Fibroblast of pulmonary artery (primary cell): ENCODE measurements around the gene CENPB.
A peak's percentile ranks its signal among the peaks of the same experiment; 100 is the strongest.

Experiments used
- DNase-seq: peaks from one replicate; pipeline ENCODE4 v3.0.0-alpha.2; 2010; ENCODE audit warnings: low read depth
- H3K4me3 ChIP-seq: replicated peaks from 2 replicates; pipeline ENCODE4 v1.5.1; 2011; ENCODE audit warnings: low read depth, mild to moderate bottlenecking, control low read depth, low read length, moderate library complexity
- TF ChIP-seq, protein P1 (sequence below): IDR thresholded peaks from 2 replicates; pipeline ENCODE4 v1.5.1; 2011; ENCODE audit warnings: mild to moderate bottlenecking, control low read depth, low read length, inconsistent platforms; ENCODE audit errors: missing control alignments

CENPB gene

DNA sequence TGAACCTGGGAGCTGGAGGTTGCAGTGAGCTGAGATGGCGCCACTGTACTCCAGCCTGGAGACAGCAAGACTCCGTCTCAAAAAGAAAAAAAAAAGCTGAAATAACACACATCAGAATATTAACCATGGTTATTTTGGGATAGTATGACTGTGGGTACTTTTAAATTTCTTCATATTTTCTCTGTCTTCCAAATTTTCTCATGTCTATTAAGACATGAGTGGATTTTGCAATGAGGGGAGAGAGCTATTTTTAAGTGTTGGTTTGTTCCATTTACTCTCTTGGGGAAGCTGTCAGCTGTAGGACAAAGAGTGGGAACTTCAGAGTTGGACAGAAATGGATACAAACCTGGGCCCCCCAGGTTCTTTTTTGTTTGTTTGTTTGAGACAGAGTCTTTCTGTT lies 29.3 kb downstream of the CENPB start:
- no peak for DNase-seq
- TF ChIP-seq, protein P1, sequence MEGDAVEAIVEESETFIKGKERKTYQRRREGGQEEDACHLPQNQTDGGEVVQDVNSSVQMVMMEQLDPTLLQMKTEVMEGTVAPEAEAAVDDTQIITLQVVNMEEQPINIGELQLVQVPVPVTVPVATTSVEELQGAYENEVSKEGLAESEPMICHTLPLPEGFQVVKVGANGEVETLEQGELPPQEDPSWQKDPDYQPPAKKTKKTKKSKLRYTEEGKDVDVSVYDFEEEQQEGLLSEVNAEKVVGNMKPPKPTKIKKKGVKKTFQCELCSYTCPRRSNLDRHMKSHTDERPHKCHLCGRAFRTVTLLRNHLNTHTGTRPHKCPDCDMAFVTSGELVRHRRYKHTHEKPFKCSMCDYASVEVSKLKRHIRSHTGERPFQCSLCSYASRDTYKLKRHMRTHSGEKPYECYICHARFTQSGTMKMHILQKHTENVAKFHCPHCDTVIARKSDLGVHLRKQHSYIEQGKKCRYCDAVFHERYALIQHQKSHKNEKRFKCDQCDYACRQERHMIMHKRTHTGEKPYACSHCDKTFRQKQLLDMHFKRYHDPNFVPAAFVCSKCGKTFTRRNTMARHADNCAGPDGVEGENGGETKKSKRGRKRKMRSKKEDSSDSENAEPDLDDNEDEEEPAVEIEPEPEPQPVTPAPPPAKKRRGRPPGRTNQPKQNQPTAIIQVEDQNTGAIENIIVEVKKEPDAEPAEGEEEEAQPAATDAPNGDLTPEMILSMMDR = no peak
- no peak overlapping the region for H3K4me3 ChIP-seq

DNA sequence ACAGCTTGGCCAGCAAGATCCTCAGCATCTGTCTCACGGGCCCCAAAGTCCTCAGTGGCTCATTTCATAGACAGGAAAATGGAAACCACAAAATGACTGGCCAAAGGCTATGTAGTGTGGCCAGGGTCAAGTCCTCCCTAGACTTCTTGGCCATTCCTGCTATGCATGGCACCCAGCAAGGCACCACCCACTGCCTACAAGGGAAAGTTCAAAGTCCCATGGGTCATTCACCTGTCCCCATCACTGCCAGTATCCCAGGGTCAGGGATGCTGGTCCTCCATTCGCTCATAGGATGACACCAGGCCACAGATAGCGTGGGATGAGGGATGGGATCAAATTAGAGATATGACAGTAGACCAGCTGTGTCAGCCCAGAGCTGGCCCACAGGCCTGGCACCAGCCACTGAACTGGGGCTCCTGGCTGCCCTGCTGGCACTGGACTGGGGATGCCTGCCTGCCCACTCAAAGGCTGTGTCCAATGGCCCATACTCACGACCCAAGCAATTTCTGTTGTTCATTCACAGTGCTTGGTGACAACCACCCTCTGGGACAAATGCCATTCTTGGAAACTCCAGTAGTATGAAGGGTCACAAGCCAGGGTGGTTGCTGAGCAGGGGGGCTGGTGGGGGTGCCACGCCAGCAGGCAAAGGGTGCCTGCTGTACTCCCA lies 30.6 kb downstream of the CENPB start:
- DNase-seq = no peak
- TF ChIP-seq, protein P1 = no peak
- H3K4me3 ChIP-seq = no peak overlapping the region

DNA sequence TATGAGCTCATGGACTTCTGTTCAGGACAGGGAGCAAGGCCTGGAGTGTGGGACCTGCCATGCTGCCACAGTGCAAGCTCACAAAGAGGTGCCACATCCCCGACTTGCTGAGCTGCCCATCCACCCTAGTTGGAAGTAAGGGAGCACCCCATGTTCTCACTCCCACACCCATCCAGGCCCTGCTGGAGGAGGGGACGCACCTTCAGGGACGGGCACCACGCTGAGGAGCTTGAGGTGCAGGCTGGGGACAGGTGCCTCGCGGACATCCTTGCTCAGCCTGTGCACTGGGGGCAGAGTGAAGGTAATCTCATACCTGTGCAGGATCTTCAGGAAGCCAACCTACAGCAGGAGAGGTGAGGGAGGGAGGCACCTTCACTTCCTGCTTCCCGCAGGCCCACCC lies 31.3 kb downstream of the CENPB start:
- no peak for DNase-seq
- TF ChIP-seq, protein P1 = no peak
- H3K4me3 ChIP-seq = no peak overlapping the region

DNA sequence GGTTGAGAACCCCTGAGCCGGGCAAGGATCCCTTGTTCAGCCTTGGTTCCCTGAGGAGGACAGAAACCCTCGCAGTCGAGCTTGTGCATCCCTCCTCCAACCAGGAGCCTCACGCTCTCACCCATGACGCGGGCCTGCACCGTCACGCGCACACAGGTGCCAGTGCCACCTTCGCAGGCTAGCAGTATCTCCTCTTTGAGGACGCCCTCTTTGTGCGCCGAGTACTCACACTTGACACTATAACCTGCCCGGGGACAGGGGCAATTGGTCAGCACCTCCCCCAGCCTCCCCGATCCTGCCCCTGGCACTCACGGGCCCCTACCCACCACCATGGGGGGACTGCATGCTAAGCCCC lies 32.3 kb downstream of the CENPB start:
- no peak for DNase-seq
- H3K4me3 ChIP-seq = no peak overlapping the region
- TF ChIP-seq, protein P1 = no peak

DNA sequence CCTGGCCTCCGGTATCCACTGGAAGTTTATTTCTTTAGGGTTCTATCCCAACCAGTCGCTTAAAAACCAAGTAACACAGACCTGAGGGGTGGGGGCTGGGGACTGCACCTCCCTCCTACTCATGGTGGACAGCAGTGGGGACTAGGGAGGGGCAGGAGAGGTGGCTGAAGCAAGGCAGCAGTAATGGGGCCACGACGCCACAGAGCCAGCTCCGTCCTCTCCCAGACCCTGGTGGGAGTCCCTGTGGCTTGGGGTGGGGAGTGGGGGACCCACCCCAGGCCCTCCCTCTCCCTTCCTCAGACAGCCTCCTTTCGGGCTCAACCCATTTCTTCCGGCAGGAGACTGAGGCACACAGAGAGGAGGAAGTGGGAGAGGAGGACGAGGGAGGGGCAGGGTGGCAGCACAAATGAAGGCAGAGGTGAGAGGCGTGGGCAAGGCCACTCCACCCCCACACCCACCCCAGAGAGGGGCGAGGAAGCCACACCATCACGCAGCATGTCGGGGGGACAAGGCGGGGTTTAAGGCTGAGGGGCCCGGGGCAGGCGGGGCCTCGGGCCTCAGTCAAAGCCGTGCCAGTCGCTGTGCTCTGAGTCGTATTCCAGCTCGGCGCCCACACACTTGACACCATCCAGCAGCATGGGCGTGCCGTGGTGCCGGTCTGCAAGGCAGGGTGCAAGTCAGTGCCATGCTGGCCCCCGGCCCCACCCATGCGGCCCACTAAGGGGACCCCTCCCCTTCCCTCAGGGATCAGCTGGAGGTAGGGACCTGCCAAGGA lies 32.9 kb downstream of the CENPB start:
- TF ChIP-seq, protein P1 = no peak
- DNase-seq = no peak
- H3K4me3 ChIP-seq = no peak overlapping the region

DNA sequence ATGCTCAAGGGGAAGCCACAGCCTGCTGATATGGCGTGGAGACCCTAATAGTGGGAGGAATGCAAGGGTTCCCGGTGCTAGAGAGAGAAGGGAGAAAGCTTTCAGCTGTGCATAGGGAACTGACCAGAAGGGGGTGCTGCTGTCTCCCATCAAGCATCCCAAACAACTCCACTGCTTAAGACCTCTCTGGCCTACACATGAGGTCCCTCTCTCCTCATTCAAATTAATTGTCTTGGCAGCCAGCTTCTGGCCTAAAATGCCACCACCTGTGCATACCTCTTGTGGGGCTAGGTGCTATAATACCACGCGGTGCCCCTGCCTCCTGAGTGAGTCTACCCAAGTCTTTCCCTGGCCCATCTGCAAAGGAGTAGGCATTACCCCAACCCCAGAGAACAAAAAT lies 33.4 kb downstream of the CENPB start:
- TF ChIP-seq, protein P1 = peak; percentile 94
- peak; percentile 86 for DNase-seq
- no peak overlapping the region for H3K4me3 ChIP-seq
